HG03280 (cell line): ENCODE results near the gene PCNA.

Experiments
- ATAC-seq: cut with Tn5 transposase; IDR thresholded peaks from one replicate; pipeline ENCODE4 v1.9.1; 2021; ENCODE audit warnings: mild to moderate bottlenecking, moderate library complexity; ENCODE audit not compliant: unreplicated experiment

The PCNA gene

GRCh38 chr20:5143851-5144250 is 24.1 kb upstream of the PCNA start:
- no peak for ATAC-seq

GRCh38 chr20:5141615-5142014 is 21.9 kb upstream of the PCNA start:
- ATAC-seq = no peak

GRCh38 chr20:5140195-5140594 is 20.4 kb upstream of the PCNA start:
- ATAC-seq = no peak

- no peak for ATAC-seq
These were observed 16.3 kb upstream of the PCNA start for GRCh38 chr20:5136096-5136495.

- ATAC-seq = no peak
These were observed 15.7 kb upstream of the PCNA start for GRCh38 chr20:5135363-5136012.

GRCh38 chr20:5133998-5134397 is 14.2 kb upstream of the PCNA start:
- no peak for ATAC-seq

DNA sequence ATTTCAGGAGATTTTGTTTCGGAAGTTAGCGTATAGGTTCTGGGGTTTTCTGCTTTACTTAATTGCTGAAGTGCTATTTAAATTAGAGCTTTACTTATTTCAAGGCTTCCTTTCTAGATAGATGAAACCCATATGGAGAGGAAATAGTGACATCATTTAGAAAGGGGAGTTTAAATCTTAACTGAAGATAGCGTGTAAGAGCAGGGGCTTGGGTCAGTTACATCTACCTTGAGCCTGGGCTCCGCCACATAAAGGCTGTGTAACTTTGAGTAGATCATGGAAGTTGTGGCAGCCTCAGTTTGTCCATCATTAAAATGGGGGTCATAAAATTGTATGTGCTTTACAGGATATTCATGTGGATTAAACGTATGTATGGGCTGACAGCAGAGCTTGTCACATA is 11.7 kb upstream of the PCNA start:
- ATAC-seq = no peak

- ATAC-seq = no peak
These were observed 9.1 kb upstream of the PCNA start for GRCh38 chr20:5128886-5129285.

DNA sequence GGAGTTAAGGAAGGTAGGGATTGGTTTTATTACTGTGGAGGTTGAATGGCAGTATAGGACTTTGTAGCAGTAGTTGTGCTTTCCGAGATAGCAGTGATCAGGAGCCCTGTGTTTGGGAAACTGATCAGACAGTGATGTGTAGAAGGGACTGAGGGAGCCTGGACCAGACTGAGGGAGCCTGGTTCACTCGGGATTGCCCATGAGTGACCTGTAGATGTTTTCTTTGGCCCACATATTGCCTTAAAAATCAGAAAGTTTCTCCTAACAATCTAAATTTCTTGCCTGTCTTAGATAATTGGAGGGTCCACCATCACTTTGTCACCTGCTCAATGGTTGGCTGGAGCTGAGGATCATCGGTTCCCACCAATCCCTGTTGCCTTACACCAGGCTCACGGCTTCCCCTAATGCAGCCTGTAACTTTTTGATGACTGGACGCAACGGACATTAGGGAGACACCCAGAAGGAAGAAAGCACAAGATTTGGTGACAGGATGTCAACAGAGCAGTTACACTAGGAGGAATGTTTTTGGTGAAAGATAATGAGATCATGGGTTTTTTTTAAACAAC is 8.2 kb upstream of the PCNA start:
- no peak for ATAC-seq

- ATAC-seq = peak; percentile 30
These were observed 7.6 kb upstream of the PCNA start for GRCh38 chr20:5127204-5127858.

DNA sequence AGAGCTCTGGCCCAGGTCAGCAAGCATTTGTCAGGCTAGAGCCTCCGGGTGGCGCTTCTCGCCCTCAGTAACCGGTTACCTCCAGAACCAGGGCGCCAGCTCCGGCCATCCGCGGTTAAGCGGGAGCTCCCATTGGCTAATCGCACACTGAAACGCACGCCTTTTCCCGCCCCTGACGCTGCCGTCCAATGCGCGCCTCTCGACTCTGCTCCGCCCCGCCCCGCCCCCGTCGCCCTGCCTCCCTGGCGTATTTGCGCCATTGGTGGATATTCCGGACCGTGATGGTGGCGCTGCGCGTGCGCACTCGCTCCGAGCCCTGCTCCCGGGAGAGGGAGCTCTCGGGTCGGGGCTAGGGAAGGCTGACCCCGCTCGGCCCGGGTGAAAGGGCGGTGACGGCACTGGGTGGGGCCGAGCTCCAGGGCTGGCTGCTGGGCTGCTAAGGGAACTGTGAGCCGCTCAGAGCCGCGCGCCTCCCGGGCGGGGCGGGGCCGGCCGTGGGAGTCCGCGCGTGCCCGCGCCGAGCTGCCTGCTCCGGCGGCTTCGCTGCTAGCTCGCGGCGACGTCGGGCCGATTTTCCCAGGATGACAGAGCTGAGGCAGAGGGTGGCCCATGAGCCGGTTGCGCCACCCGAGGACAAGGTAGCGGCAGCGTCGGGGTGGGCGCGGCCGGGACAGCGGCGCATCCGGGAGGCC is 6.9 kb upstream of the PCNA start, which contains the start of gene CDS2:
CDS2 (plus strand) TSS at position 497 of the 692 bp plus-strand sequence; CDS start at position 582, 85 bp downstream.
- ATAC-seq = peak; percentile 87

GRCh38 chr20:5122873-5123260 is 3.1 kb upstream of the PCNA start:
- ATAC-seq = no peak

DNA sequence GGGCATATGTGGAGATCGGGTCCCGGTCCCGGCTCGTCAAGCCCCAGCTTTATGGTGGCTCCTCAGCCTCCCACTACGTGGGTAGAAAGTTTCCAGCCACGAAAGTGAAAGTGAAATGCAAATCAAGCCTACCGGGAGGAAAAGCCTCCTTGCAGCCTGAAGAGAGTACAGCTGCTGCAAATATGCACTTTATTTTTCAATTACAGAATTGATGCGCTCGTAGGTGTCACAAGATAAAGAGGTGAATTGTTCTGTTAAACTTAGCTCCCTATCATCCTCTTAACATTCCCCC is 373 bp upstream of the PCNA start:
- no peak for ATAC-seq

GRCh38 chr20:5119143-5119434 is 669 bp downstream of the PCNA start:
- no peak for ATAC-seq

DNA sequence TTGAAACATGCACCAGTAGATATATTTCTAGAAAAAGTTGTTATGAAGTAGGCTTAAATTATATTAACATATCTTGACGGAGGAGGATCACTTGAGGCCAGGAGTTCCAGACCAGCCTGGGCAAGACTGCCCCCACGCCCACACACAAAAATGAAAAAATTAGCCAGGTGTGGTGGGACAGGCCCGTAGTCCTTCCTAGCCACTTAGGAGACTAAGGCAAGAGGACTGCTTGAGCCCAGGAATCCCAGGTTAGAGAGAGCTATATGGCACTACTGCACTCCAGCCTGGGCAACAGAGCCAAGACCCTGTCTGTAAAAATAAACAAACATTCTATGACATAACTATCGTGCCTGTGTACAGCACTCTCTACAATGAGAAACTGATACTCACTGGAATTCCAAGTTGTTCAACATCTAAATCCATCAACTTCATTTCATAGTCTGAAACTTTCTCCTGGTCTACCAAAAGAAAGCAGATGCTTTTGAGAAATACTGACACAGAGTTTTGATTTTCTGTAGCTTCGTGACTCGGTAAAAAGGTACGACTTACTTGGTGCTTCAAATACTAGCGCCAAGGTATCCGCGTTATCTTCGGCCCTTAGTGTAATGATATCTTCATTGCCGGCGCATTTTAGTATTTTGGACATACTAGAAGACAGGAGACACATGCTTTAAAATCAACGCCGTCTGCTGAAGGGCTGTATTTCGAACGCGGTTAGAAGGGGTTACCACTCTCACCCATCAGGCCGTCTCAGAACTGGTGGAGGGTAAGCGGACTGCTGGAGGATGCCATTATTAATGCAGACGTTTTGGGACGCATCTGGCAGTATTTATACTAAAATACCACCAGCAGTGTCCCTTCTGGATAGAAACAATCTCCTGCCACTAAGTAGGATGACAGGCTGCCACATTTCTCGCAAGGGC is 1.3 kb downstream of the PCNA start:
- no peak for ATAC-seq

DNA sequence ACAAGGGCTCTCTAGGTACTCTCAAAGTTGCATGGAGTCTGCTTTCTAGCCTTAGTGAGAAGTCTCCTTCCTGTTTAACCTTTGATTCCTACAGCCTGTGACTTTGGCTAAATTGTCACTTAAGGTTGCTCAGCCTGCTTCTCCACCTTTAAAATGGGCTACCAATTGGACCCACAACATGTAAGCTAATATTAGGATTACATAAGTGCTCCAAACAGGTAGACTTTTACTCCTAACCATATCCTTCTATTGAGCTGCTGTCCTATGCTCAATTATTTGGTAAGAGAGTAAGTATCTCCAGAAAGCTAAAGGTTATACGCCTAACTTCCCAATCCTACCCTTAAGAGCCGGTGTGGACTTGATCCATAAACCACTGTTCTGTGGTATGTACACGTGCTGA is 2.9 kb downstream of the PCNA start:
- ATAC-seq = no peak

DNA sequence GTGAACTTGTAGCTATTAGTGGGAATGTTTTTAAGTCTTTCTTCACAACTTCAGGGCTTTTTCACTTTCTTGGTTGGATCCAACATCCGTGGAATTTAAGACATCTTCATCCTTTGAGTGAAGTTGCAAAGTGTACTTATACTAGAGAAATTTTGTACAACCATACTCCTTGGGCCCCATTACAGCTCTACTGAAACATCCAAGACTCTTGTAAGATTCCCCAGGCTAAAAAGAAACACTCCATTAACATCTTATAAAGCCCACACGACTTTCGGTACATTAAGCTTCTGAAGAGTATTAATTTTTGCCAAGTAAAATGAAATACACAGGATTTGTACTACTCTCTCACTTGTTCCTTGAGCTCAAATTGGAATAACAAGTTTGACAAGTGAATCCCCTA is 5.4 kb downstream of the PCNA start:
- no peak for ATAC-seq

DNA sequence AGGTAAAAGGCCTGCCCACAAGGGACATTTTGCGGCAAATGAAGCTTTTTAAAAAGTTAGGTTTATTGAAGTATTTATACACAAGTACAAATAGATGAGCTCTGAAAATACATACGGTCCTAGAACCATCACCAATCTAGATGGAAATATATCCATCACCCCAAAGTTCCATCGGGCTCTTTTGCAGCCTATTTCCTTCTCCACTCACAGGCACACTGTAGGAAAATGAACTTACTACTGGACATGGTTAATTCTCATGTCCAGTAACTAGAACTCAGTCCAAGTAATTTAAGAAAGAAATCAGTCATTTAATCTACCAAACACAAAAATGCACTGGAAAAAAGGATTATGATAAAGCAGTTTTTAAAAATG is 6.2 kb downstream of the PCNA start:
- no peak for ATAC-seq

DNA sequence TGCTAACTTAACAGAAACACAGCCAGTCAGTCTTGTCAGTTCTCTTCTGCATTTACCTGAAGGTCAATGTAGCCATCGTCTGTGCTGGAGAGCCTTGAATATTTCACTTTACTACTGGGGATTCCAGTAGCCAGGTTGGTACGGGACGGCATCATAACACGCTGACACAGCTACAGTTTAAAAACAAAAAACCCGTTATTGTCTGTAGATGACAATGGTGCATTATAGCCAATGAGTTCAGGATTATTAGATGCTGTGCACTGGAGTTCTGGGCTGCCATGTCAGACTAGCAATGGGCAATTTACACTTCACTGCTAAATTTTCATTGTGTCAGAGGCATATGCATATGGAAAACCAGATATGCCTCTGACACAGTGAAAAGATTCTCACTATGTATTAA is 10.5 kb downstream of the PCNA start:
- ATAC-seq = no peak

DNA sequence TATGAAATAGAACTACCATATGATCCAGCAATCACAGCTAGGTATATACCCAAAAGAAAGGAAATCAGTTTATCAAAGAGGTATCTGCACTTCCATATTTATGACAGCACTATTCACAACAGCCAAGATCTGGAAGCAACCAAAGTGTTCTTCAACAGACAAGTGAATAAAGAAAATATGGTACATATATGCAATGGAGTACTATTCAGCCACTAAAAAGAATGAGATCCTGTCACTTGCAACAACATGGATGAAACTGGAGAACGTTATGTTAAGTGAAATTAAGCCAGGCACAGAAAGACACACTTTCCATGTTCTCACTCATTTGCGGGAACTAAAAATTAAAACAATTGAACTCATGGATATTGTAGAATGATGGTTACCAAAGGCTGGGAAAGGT is 15.3 kb downstream of the PCNA start:
- ATAC-seq = no peak

DNA sequence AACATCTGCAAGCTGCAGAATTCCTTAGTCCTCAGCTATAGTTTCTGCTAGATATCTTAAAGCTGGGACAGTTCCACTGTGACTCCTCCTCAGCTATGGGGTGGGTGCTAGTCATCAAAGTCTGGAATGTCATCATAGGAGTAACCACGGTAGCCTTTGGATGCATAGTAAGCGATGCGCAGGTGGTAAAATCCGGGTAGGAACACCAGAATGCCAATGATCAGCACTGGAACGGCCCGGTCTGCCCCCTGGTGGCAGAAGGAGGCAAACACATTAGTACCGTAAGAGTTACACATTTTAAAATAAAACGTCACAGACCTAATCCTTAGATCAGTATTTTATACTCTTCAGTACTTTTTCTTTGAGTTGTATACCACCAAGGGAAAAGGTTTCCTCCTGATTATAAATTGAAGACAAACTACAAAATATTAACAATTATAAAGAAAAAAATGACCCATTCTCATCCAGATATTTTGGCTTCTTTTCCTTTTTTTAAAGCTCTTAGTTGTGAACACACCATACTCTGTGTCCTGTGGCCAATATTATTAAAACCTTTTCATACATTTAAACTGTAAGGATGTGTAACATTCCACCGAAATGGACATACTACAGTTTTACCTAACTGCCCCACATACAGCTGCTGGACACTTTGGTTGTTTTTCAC is 18.9 kb downstream of the PCNA start:
- no peak for ATAC-seq
